ENCODE measurements around the gene SACM1L. TPM values are rescaled to one million over a fixed set of nuclear protein-coding genes. Genes with fewer than 3 reads are reported as not detected.
A peak's percentile ranks its signal among the peaks of the same experiment; 100 is the strongest.

Gene SACM1L
- total and polyA plus RNA-seq, 2 of the 13 experiments (the other 11 are each of a cell fraction or from before 2014, with no cell fraction given): 15.1 to 27.8 TPM

GRCh38 chr3:45656575-45657363 lies 32.4 kb upstream of the SACM1L start (continued):
- TF ChIP-seq ARNT (IDR thresholded peaks at IDR 0.05) (no peak), NR2C2 (CRISPR knock-in tag; IDR thresholded peaks at IDR 0.05; ENCODE audit: borderline replicate concordance) (0 out of 2 replicates have a peak, but pooled peaks have one; percentile 12), RXRB (CRISPR knock-in tag; IDR thresholded peaks at IDR 0.05; ENCODE audit: borderline replicate concordance) (0 out of 2 replicates have a peak, but pooled peaks have one; percentile 38), GATAD1 (CRISPR knock-in tag; IDR thresholded peaks at IDR 0.05) (peak; percentile 62), MLX (CRISPR knock-in tag; IDR thresholded peaks at IDR 0.05) (0 out of 2 replicates have a peak, but pooled peaks have one; percentile 13), MZF1 (CRISPR knock-in tag; IDR thresholded peaks at IDR 0.05; ENCODE audit: borderline replicate concordance) (no peak), ZNF431 (CRISPR knock-in tag; IDR thresholded peaks at IDR 0.05; ENCODE audit: borderline replicate concordance, low read depth) (no peak), RAD21 (CRISPR knock-in tag; IDR thresholded peaks at IDR 0.05) (peak; percentile 93), ZFX (CRISPR knock-in tag; IDR thresholded peaks at IDR 0.05; ENCODE audit: low read depth) (peak; percentile 45; the same call in 1 of the 2 replicates), ZNF275 (CRISPR knock-in tag; IDR thresholded peaks at IDR 0.05; ENCODE audit: borderline replicate concordance) (0 out of 2 replicates have a peak, but pooled peaks have one; percentile 33), FIP1L1 (IDR thresholded peaks at IDR 0.05; ENCODE audit: borderline replicate concordance, insufficient read depth, low read depth, low read length) (no peak), ZBTB25 (CRISPR knock-in tag; IDR thresholded peaks at IDR 0.05) (peak; percentile 28; the same call in 1 of the 2 replicates), HNRNPL (IDR thresholded peaks at IDR 0.05; ENCODE audit: low read depth, low read length) (no peak), SRF (IDR thresholded peaks at IDR 0.05; ENCODE audit: low read depth, low read length) (no peak), MIER3 (CRISPR knock-in tag; IDR thresholded peaks at IDR 0.05; ENCODE audit: borderline replicate concordance) (peak; percentile 64; the same call in 1 of the 2 replicates), NFAT5 (CRISPR knock-in tag; IDR thresholded peaks at IDR 0.05) (no peak), SALL2 (CRISPR knock-in tag; IDR thresholded peaks at IDR 0.05) (no peak), KLF12 (CRISPR knock-in tag; IDR thresholded peaks at IDR 0.05; ENCODE audit: borderline replicate concordance) (no peak), CEBPG (CRISPR knock-in tag; IDR thresholded peaks at IDR 0.05) (peak; percentile 2; the same call in 1 of the 2 replicates)
